Heart left ventricle (tissue), 13 donors: ENCODE measurements around the gene SH3BP5.

Source experiments
- POLR2A ChIP-seq, 2 donors: fragments of 450-650 bp; IDR thresholded peaks; one replicate each; pipeline ENCODE4 v1.6.1; 2017; ENCODE audit warnings: antibody characterized with exemption in 2 of 2, mild to moderate bottlenecking in 2 of 2, moderate library complexity in 2 of 2
- TF ChIP-seq, protein P1 (sequence below), 12 donors: fragments of 200-600 bp; sonication (generic) in 4 of 12; IDR thresholded peaks; one replicate each; pipeline versions ENCODE4 v1.5.0 to v1.8.0; 2018 to 2022; ENCODE audit warnings: antibody characterized with exemption in 12 of 12, mild to moderate bottlenecking in 5 of 12
- donor health status: ischemic (EF 13 %, LVEDD 7.1; RV severe dilation, severe dysfunction).
- donor health status: DM: no; HTN: yes; CAD: no.
- donor health status: DM: no; HTN: no; CAD: no.
- donor health status: ischemic (EF 25% LVEDD 6.9; RV normal size, moderate dysfunction).
- donor health status: ischemic (EF 25% LVEDD 5.7; RV mildly dilated, moderate dysfunction).
- donor health status: ischemic (EF 35%, LVEDD 5.7; RV mildly dilated, moderate dysfunction).
- donor health status: nonischemic (EF 11% LVEDD 7.7; RV severe dilation, severe dysfunction).
- donor health status: DM: yes; HTN: yes; CAD: no.
- donor health status: PGD.
- donor health status: ischemic (EF 29% LVEDD 5.4; RV normal size, mild dysfunction).
- donor health status: nonischemic (EF 23%, LVEDD 6.1; RV moderate dilation, normal function).

DNA sequence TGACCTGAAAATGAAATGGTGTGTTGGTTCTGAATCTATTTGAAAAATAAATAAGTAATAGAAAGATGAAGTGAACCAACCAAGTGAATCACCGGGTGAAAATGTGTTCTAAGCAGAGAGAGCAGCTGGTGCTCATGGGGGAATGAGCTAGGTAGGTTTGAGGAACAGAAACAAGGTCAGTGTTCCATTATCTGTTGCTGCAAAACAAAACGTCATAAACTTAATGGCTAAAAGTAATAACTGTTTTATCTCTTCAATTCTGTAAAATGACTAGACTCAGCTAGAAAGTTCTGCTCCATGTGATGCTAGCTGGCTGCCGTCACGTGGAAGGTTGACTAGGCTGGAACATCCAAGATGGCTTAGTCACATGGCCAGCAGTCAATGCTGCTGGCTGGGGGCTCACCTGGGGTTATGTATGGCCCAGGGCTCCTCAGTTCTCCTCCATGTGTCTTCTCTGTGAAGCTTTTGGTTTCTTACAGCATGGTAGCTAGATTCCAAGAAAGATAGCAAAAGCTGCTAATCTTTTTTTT, 13.3 kb upstream of the SH3BP5 start:
- TF ChIP-seq, protein P1, sequence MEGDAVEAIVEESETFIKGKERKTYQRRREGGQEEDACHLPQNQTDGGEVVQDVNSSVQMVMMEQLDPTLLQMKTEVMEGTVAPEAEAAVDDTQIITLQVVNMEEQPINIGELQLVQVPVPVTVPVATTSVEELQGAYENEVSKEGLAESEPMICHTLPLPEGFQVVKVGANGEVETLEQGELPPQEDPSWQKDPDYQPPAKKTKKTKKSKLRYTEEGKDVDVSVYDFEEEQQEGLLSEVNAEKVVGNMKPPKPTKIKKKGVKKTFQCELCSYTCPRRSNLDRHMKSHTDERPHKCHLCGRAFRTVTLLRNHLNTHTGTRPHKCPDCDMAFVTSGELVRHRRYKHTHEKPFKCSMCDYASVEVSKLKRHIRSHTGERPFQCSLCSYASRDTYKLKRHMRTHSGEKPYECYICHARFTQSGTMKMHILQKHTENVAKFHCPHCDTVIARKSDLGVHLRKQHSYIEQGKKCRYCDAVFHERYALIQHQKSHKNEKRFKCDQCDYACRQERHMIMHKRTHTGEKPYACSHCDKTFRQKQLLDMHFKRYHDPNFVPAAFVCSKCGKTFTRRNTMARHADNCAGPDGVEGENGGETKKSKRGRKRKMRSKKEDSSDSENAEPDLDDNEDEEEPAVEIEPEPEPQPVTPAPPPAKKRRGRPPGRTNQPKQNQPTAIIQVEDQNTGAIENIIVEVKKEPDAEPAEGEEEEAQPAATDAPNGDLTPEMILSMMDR (IDR thresholded peaks at IDR 0.05) = no peak
- no peak for TF ChIP-seq POLR2A (IDR thresholded peaks at IDR 0.05)
